22Rv1 (cell line): ENCODE results near the gene PCDHGA3.
A peak's percentile ranks its signal among the peaks of the same experiment; 100 is the strongest.

Experiments
- H3K27ac ChIP-seq: fragments of 450-650 bp; 2 replicates; pipeline ENCODE4 v1.5.1; 2017
- ZFX ChIP-seq: fragments of 450-650 bp; IDR thresholded peaks from 2 replicates; pipeline ENCODE4 v1.6.1; 2017; ENCODE audit warnings: antibody characterized with exemption, borderline replicate concordance
- TF ChIP-seq, protein P1 (sequence below): fragments of 450-650 bp; IDR thresholded peaks from 2 replicates; pipeline ENCODE4 v1.5.1; 2017; ENCODE audit warnings: mild to moderate bottlenecking

PCDHGA3 gene

DNA sequence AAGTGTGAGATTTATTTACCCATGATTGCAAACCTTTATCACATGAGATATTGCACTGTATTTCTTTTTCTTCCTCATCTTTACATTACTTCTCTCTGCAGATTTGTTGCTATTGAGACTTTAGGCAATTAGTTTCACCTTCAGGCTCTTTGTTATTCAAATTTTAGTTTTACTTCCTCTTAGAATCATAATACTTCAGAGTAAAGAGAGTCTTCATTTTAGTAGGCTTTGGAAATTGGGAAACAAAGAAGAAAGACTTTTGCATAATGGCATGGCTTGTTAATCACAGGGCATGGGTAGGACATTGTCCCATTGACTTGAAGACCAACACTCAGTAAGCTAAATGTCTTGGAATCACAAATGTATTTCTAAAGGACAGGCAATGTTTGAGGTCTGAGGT lies 19.1 kb downstream of the PCDHGA3 start:
- no peak overlapping the region for H3K27ac ChIP-seq
- TF ChIP-seq ZFX = no peak
- TF ChIP-seq, protein P1, sequence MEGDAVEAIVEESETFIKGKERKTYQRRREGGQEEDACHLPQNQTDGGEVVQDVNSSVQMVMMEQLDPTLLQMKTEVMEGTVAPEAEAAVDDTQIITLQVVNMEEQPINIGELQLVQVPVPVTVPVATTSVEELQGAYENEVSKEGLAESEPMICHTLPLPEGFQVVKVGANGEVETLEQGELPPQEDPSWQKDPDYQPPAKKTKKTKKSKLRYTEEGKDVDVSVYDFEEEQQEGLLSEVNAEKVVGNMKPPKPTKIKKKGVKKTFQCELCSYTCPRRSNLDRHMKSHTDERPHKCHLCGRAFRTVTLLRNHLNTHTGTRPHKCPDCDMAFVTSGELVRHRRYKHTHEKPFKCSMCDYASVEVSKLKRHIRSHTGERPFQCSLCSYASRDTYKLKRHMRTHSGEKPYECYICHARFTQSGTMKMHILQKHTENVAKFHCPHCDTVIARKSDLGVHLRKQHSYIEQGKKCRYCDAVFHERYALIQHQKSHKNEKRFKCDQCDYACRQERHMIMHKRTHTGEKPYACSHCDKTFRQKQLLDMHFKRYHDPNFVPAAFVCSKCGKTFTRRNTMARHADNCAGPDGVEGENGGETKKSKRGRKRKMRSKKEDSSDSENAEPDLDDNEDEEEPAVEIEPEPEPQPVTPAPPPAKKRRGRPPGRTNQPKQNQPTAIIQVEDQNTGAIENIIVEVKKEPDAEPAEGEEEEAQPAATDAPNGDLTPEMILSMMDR = no peak

DNA sequence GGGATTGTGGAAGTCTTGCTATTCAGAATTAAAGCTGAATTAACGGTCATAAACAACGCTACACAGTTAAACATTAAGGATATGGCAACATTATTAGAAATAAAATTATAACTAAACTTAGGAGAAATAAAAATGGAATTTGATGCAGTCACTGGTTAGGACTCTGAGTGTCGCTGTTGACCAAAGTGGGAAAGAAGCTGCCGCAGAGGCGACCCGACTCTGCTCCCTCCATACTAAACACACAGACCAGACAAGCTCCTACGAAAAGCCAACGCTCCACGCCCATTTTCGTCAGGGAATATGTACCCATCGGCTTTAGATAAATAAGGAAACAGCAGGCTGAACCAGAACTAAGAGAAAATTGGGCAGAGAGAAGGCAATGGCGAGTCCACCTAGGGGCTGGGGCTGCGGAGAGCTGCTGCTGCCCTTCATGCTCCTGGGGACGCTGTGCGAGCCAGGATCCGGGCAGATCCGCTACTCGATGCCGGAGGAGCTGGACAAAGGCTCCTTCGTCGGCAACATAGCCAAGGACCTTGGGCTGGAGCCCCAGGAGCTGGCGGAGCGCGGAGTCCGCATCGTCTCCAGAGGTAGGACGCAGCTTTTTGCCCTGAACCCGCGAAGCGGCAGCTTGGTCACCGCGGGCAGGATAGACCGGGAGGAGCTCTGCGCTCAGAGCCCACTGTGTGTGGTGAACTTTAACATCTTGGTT lies 20.5 kb downstream of the PCDHGA3 start, which contains the start of gene PCDHGA5:
Gene PCDHGA5 (plus strand): TSS at position 211 of the 709 bp plus-strand sequence. CDS start 169 bp downstream, at position 380.
- H3K27ac ChIP-seq = no peak within 1 kb of the TSS
- TF ChIP-seq, protein P1 = no peak
- no peak for TF ChIP-seq ZFX

DNA sequence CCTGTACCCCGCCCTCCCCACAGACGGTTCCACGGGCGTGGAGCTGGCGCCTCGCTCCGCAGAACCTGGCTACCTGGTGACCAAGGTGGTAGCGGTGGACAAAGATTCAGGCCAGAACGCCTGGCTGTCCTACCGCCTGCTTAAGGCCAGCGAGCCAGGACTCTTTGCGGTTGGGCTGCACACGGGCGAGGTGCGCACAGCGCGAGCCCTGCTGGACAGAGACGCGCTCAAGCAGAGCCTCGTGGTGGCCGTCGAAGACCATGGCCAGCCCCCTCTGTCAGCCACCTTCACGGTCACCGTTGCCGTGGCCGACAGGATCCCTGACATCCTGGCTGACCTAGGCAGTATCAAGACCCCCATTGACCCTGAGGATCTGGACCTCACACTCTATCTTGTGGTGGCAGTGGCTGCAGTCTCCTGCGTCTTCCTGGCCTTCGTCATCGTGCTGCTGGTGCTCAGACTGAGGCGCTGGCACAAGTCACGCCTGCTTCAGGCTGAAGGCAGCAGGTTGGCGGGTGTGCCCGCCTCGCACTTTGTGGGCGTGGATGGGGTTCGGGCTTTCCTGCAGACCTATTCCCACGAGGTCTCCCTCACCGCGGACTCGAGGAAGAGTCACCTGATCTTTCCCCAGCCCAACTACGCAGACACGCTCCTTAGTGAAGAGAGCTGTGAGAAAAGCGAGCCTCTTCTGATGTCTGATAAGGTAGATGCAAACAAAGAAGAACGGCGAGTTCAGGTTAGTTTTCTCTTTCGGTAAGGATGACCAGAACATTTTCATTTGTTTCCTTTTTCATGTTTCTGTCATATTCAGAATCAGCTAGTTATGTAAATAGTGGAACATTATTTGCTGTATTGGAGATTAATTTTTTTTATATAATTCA lies 22.6 kb downstream of the PCDHGA3 start:
- no peak overlapping the region for H3K27ac ChIP-seq
- TF ChIP-seq ZFX = no peak

DNA sequence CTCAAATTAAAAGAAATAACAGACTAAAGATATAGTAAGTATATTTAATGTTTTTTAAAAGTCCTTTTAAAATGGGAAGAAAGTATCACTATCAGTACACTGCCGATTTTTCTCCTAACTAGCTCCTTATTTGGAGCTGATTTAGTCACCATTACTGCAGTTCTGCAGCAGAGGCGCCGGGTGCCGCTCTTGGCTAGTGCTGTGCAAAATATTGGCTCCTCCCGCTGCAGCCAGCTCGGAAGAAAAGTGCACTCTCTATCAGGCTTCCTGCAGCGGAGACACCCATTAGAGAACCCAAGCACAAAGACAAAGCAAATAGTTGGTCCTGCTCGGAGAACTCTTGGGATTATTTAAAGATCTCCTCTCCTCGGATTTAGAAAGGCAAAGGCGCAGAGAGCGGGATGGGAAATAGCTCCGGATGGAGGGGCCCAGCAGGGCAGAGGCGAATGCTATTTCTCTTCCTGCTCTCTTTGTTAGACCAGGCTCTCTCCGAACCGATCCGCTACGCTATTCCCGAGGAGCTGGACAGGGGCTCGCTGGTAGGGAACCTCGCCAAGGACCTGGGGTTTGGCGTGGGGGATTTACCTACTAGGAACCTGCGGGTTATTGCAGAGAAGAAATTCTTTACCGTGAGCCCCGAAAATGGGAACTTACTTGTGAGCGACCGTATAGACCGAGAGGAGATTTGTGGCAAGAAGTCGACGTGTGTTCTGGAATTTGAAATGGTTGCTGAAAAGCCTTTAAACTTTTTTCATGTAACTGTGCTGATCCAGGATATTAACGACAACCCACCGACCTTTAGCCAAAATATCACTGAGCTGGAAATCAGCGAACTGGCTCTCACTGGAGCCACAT lies 26.6 kb downstream of the PCDHGA3 start, which contains the start of gene PCDHGB3:
Gene PCDHGB3 (plus strand): TSS at position 249 of the 855 bp plus-strand sequence. CDS start 153 bp downstream, at position 402.
- TF ChIP-seq ZFX = no peak
- TF ChIP-seq, protein P1 = peak; percentile 45
- no peak within 1 kb of the TSS for H3K27ac ChIP-seq

DNA sequence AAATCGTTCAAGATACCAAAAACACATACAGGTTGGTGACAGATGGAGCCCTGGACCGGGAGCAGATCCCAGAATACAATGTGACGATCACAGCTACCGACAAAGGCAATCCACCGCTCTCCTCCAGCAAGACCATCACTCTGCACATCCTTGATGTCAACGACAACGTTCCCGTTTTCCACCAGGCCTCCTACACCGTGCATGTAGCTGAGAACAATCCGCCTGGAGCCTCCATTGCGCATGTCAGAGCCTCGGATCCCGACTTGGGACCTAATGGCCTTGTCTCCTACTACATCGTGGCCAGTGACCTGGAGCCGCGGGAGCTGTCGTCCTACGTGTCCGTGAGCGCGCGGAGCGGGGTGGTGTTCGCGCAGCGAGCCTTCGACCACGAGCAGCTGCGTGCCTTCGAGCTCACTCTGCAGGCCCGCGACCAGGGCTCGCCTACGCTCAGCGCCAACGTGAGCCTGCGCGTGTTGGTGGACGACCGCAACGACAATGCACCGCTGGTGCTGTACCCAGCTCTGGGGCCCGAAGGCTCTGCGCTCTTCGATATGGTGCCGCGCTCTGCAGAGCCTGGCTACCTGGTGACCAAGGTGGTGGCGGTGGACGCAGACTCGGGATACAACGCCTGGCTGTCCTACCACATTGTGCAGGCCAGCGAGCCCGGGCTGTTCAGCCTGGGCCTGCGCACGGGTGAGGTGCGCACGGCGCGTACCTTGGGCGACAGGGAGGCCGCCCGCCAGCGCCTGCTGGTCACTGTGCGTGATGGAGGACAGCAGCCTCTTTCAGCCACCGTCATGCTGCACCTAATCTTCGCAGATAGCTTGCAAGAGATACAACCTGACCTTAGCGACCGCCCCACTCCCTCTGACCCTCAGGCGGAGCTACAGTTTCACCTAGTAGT lies 28.2 kb downstream of the PCDHGA3 start:
- no peak for TF ChIP-seq ZFX
- TF ChIP-seq, protein P1 = no peak
- no peak overlapping the region for H3K27ac ChIP-seq

DNA sequence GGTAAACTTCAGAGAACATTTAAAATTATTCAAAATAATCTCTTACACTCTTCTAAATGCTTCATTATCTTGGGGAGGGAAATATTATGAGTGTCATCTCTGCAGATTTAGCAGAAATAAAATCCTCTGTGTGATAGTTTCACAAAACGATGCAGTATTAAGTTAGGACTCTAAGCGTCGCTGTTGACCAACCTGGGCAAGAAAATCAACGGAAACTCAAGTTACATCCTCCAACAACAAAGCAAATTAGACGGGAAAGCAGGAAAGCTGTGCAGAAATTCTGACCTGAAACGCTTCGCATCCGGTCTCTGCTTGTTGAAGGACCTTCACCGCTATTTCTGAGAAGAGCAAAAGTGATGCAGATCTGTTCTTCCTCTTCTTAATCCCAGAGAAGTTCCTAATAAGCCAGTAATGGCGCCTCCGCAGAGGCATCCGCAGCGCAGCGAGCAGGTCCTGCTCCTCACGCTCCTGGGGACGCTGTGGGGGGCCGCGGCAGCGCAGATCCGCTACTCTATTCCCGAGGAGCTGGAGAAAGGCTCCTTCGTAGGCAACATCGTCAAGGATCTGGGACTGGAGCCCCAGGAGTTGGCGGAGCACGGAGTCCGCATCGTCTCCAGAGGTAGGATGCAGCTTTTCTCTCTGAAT lies 30.2 kb downstream of the PCDHGA3 start, which contains the start of gene PCDHGA6:
Gene PCDHGA6 (plus strand): TSS at position 219 of the 645 bp plus-strand sequence. CDS start 193 bp downstream, at position 412.
- TF ChIP-seq ZFX = no peak
- TF ChIP-seq, protein P1 = peak; percentile 80
- no peak within 1 kb of the TSS for H3K27ac ChIP-seq
